ENCODE data around the gene HOXC10. TPM values are rescaled to one million over a fixed set of nuclear protein-coding genes. Genes with fewer than 3 reads are reported as not detected.

The HOXC10 gene
- total RNA-seq, 1 experiment from 2014 or later, result 19.8 TPM

GRCh38 chr12:53958128-53958527 lies 26.8 kb upstream of the HOXC10 start:
- Histone ChIP-seq H3K4me3 (no peak overlapping the region), H3K9me3 (no peaks in the 10 kb centered on the region), H3K36me3 (no peaks in the 10 kb centered on the region), H3K27me3 (no peaks in the 10 kb centered on the region)
- no peak for DNase-seq

- H3K4me3 ChIP-seq, result no peak overlapping the region
- H3K36me3 ChIP-seq, result no peaks in the 10 kb centered on the region
- H3K9me3 ChIP-seq, result no peaks in the 10 kb centered on the region
- H3K27me3 ChIP-seq, result no peaks in the 10 kb centered on the region
- DNase-seq, result no peak
These were observed 25.6 kb upstream of the HOXC10 start for GRCh38 chr12:53959314-53959713.

GRCh38 chr12:53960187-53961024 lies 24.5 kb upstream of the HOXC10 start:
- no peak overlapping the region for H3K4me3 ChIP-seq
- no peaks in the 10 kb centered on the region for H3K27me3 ChIP-seq
- H3K36me3 ChIP-seq, result no peaks in the 10 kb centered on the region
- DNase-seq, result no peak
- no peaks in the 10 kb centered on the region for H3K9me3 ChIP-seq

- no peak overlapping the region for H3K4me3 ChIP-seq
- no peaks in the 10 kb centered on the region for H3K36me3 ChIP-seq
- no peaks in the 10 kb centered on the region for H3K27me3 ChIP-seq
- H3K9me3 ChIP-seq, result no peaks in the 10 kb centered on the region
- no peak for DNase-seq
These were observed 23.8 kb upstream of the HOXC10 start for GRCh38 chr12:53961025-53961761.

GRCh38 chr12:53963005-53963404 lies 21.9 kb upstream of the HOXC10 start:
- Histone ChIP-seq H3K4me3 (no peak overlapping the region), H3K27me3 (no peaks in the 10 kb centered on the region)

GRCh38 chr12:53963434-53964314 lies 21.3 kb upstream of the HOXC10 start:
- Histone ChIP-seq H3K27me3 (no peaks in the 10 kb centered on the region), H3K36me3 (no peaks in the 10 kb centered on the region), H3K4me3 (no peak overlapping the region), H3K9me3 (no peaks in the 10 kb centered on the region)
- DNase-seq, result no peak

More at GRCh38 chr12:53963005-53963404, 21.9 kb upstream of the HOXC10 start:
- no peak for DNase-seq
- H3K9me3 ChIP-seq, result no peaks in the 10 kb centered on the region
- H3K36me3 ChIP-seq, result no peaks in the 10 kb centered on the region

GRCh38 chr12:53964315-53964713 lies 20.6 kb upstream of the HOXC10 start:
- Histone ChIP-seq H3K36me3 (no peaks in the 10 kb centered on the region), H3K9me3 (no peaks in the 10 kb centered on the region), H3K27me3 (no peaks in the 10 kb centered on the region), H3K4me3 (no peak overlapping the region)
- no peak for DNase-seq

GRCh38 chr12:53965281-53966084 lies 19.5 kb upstream of the HOXC10 start:
- Histone ChIP-seq H3K4me3 (no peak overlapping the region), H3K27me3 (no peaks in the 10 kb centered on the region), H3K36me3 (no peaks in the 10 kb centered on the region), H3K9me3 (no peaks in the 10 kb centered on the region)
- DNase-seq, result no peak

- Histone ChIP-seq H3K4me3 (no peak overlapping the region), H3K36me3 (no peaks in the 10 kb centered on the region), H3K27me3 (no peaks in the 10 kb centered on the region), H3K9me3 (no peaks in the 10 kb centered on the region)
- DNase-seq, result no peak
These were observed 18.9 kb upstream of the HOXC10 start for GRCh38 chr12:53966085-53966384.

GRCh38 chr12:53966385-53967133 lies 18.4 kb upstream of the HOXC10 start:
- Histone ChIP-seq H3K27me3 (no peaks in the 10 kb centered on the region), H3K36me3 (no peaks in the 10 kb centered on the region), H3K9me3 (no peaks in the 10 kb centered on the region), H3K4me3 (no peak overlapping the region)
- DNase-seq, result no peak

- DNase-seq, result no peak
- Histone ChIP-seq H3K36me3 (no peaks in the 10 kb centered on the region), H3K9me3 (no peaks in the 10 kb centered on the region), H3K4me3 (no peak overlapping the region), H3K27me3 (no peaks in the 10 kb centered on the region)
These were observed 17.5 kb upstream of the HOXC10 start for GRCh38 chr12:53967421-53967925.

- no peaks in the 10 kb centered on the region for H3K27me3 ChIP-seq
- DNase-seq, result no peak
These were observed 16.5 kb upstream of the HOXC10 start for GRCh38 chr12:53968214-53969127.

GRCh38 chr12:53969588-53970259 lies 15.2 kb upstream of the HOXC10 start:
- Histone ChIP-seq H3K4me3 (no peak overlapping the region), H3K9me3 (no peaks in the 10 kb centered on the region), H3K27me3 (no peaks in the 10 kb centered on the region), H3K36me3 (no peaks in the 10 kb centered on the region)
- DNase-seq, result no peak

More at GRCh38 chr12:53968214-53969127, 16.5 kb upstream of the HOXC10 start:
- Histone ChIP-seq H3K36me3 (no peaks in the 10 kb centered on the region), H3K4me3 (no peak overlapping the region), H3K9me3 (no peaks in the 10 kb centered on the region)

- H3K27me3 ChIP-seq, result no peaks in the 10 kb centered on the region
- no peaks in the 10 kb centered on the region for H3K9me3 ChIP-seq
- DNase-seq, result no peak
- H3K36me3 ChIP-seq, result peaks cover 2% of the 10 kb centered on the region; the same call in 1 of the 2 replicates
- no peak overlapping the region for H3K4me3 ChIP-seq
These were observed 14.5 kb upstream of the HOXC10 start for GRCh38 chr12:53970451-53970850.
